SK-N-SH (cell line): ENCODE results near the gene LRRC59. TPM values are rescaled to one million over a fixed set of nuclear protein-coding genes. Genes with fewer than 3 reads are reported as not detected.

Experiments used
- CTCF ChIA-PET: fragments of 300-600, 350-600 bp; formaldehyde crosslinking; extraction: SDS; loops from one replicate; lab custom pipeline; 2021; lab: Yijun Ruan, JAX
- POLR2A ChIA-PET: fragments of 350-600 bp; sonication (Branson Sonifier 250); formaldehyde crosslinking; extraction: SDS; loops from one replicate; lab custom pipeline; 2020; ENCODE audit warnings: antibody characterized with exemption, inconsistent platforms; lab: Yijun Ruan, JAX
- DNase-seq: peaks from one replicate; pipeline ENCODE4 v3.0.0; 2012
- H2AFZ ChIP-seq: fragments of 200-600 bp; sonication (generic); 2 replicates; pipeline ENCODE4 v1.8.1; 2016; ENCODE audit warnings: antibody characterized with exemption, mild to moderate bottlenecking, low read depth
- H3F3A ChIP-seq: fragments of 200-600 bp; sonication (generic); replicated peaks from 2 replicates; pipeline ENCODE3; 2016; ENCODE audit warnings: antibody characterized with exemption, mild to moderate bottlenecking; ENCODE audit not compliant: insufficient read depth
- H3K27ac ChIP-seq, 2 experiments: fragments of 200-500 bp in 1 of 2; fragments of 200-600 bp in 1 of 2; sonication (Bioruptor generic) in 1 of 2; sonication (generic), shearing (Covaris generic) in 1 of 2; 2 replicates each; pipeline versions ENCODE4 v1.5.1 to v1.6.1; 2014 to 2016; ENCODE audit warnings: low read depth in 2 of 2, inconsistent platforms in 1 of 2, low read length in 1 of 2, mild to moderate bottlenecking in 1 of 2, mixed read lengths in 1 of 2
- H3K27me3 ChIP-seq: fragments of 200-600 bp; sonication (generic), shearing (Covaris generic); 2 replicates; pipeline ENCODE4 v1.6.1; 2016; ENCODE audit warnings: mixed run types; ENCODE audit not compliant: insufficient read depth
- H3K36me3 ChIP-seq, 2 experiments: fragments of 200-500 bp in 1 of 2; fragments of 200-600 bp in 1 of 2; sonication (Bioruptor generic) in 1 of 2; sonication (generic) in 1 of 2; replicated peaks in 1 of 2; 2 replicates each; pipeline versions ENCODE3 to v1.5.1; 2014 to 2016; ENCODE audit warnings: low read length in 1 of 2, mild to moderate bottlenecking in 1 of 2; ENCODE audit not compliant: insufficient read depth in 2 of 2, control insufficient read depth in 1 of 2
- H3K4me1 ChIP-seq, 2 experiments: fragments of 200-500 bp in 1 of 2; fragments of 200-600 bp in 1 of 2; sonication (Bioruptor generic) in 1 of 2; sonication (generic), shearing (Covaris generic) in 1 of 2; 2 replicates each; pipeline versions ENCODE4 v1.5.1 to v1.6.1; 2014 to 2016; ENCODE audit warnings: low read depth in 1 of 2, low read length in 1 of 2, mixed run types in 1 of 2; ENCODE audit not compliant: insufficient read depth in 2 of 2, control insufficient read depth in 1 of 2
- H3K4me2 ChIP-seq: fragments of 200-600 bp; sonication (generic), shearing (Covaris generic); 2 replicates; pipeline ENCODE4 v1.6.1; 2017; ENCODE audit warnings: mixed run types
- H3K4me3 ChIP-seq, 2 experiments: fragments of 200-500 bp in 1 of 2; fragments of 200-600 bp in 1 of 2; sonication (Bioruptor generic) in 1 of 2; sonication (generic), shearing (Covaris generic) in 1 of 2; 2 replicates each; pipeline versions ENCODE4 v1.5.1 to v1.8.1; 2014 to 2016; ENCODE audit warnings: low read depth in 2 of 2, inconsistent platforms in 1 of 2, low read length in 1 of 2, mild to moderate bottlenecking in 1 of 2, mixed read lengths in 1 of 2, moderate library complexity in 1 of 2
- H3K79me2 ChIP-seq: fragments of 200-600 bp; sonication (generic); 2 replicates; pipeline ENCODE4 v1.8.1; 2017; ENCODE audit warnings: mild to moderate bottlenecking; ENCODE audit not compliant: insufficient read depth
- H3K9ac ChIP-seq: fragments of 200-600 bp; sonication (generic); 2 replicates; pipeline ENCODE4 v1.6.1; 2017; ENCODE audit warnings: mixed run types
- H3K9me2 ChIP-seq: fragments of 200-600 bp; sonication (generic); 2 replicates; pipeline ENCODE4 v1.6.1; 2017; ENCODE audit warnings: mixed run types
- H3K9me3 ChIP-seq: fragments of 200-600 bp; sonication (generic); 2 replicates; pipeline ENCODE4 v1.6.1; 2017; ENCODE audit warnings: mixed run types, mild to moderate bottlenecking, moderate library complexity
- H4K20me1 ChIP-seq: fragments of 200-600 bp; sonication (generic); 2 replicates; pipeline ENCODE4 v1.6.1; 2017; ENCODE audit warnings: mild to moderate bottlenecking, mixed run types; ENCODE audit not compliant: insufficient read depth
- CHD2 ChIP-seq: fragments of 150-350 bp; IDR thresholded peaks from 2 replicates; pipeline ENCODE4 v1.6.1; 2018; ENCODE audit warnings: low read length; ENCODE audit not compliant: partially characterized antibody
- ELF1 ChIP-seq: IDR thresholded peaks from 2 replicates; pipeline ENCODE4 v1.4.0; 2012
- EZH2phosphoT487 ChIP-seq: fragments of 200-600 bp; sonication (generic); IDR thresholded peaks from 2 replicates; pipeline ENCODE4 v1.6.1; 2017; ENCODE audit warnings: low read depth, mixed run types, mild to moderate bottlenecking, antibody characterized with exemption, moderate library complexity, borderline replicate concordance
- FOXJ3 ChIP-seq: sonication (generic); formaldehyde crosslinking; IDR thresholded peaks from 2 replicates; pipeline ENCODE4 v1.5.1; 2020; ENCODE audit warnings: mild to moderate bottlenecking, missing genetic modification reagents
- IRF3 ChIP-seq: fragments of 150-350 bp; IDR thresholded peaks from 2 replicates; pipeline ENCODE4 v1.6.1; 2016; ENCODE audit warnings: mild to moderate bottlenecking, low read depth, low read length
- JUND ChIP-seq: IDR thresholded peaks from 2 replicates; pipeline ENCODE4 v1.4.0; 2012
- MAX ChIP-seq: IDR thresholded peaks from 2 replicates; pipeline ENCODE4 v1.4.0; 2012; ENCODE audit warnings: low read depth
- MXI1 ChIP-seq: IDR thresholded peaks from 2 replicates; pipeline ENCODE4 v1.6.1; 2012; ENCODE audit warnings: mild to moderate bottlenecking, low read depth, low read length, improper control_type of control experiment
- NRF1 ChIP-seq: IDR thresholded peaks from 2 replicates; pipeline ENCODE4 v1.6.1; 2012; ENCODE audit warnings: low read depth, mild to moderate bottlenecking, low read length
- PBX3 ChIP-seq: IDR thresholded peaks from 2 replicates; pipeline ENCODE4; 2012
- POLR2AphosphoS5 ChIP-seq: IDR thresholded peaks from 2 replicates; pipeline ENCODE4 v1.6.1; 2012; ENCODE audit warnings: low read depth, low read length
- RAD21 ChIP-seq: IDR thresholded peaks from 2 replicates; pipeline ENCODE4 v1.6.1; 2012; ENCODE audit warnings: mild to moderate bottlenecking, low read length
- RCOR1 ChIP-seq: fragments of 150-350 bp; IDR thresholded peaks from 2 replicates; pipeline ENCODE4 v1.6.1; 2017; ENCODE audit warnings: antibody characterized with exemption, low read length
- SMC3 ChIP-seq: IDR thresholded peaks from 2 replicates; pipeline ENCODE4 v1.6.1; 2012; ENCODE audit warnings: low read depth, low read length, improper control_type of control experiment
- TCF12 ChIP-seq: IDR thresholded peaks from 2 replicates; pipeline ENCODE4 v1.4.0; 2012
- TEAD4 ChIP-seq: IDR thresholded peaks from 2 replicates; pipeline ENCODE4 v1.4.0; 2012; ENCODE audit warnings: mild to moderate bottlenecking, borderline replicate concordance; ENCODE audit not compliant: insufficient read depth
- USF1 ChIP-seq: IDR thresholded peaks from 2 replicates; pipeline ENCODE4 v1.4.0; 2012; ENCODE audit warnings: low read depth, borderline replicate concordance
- USF2 ChIP-seq: fragments of 150-350 bp; IDR thresholded peaks from 2 replicates; pipeline ENCODE4 v1.6.1; 2017; ENCODE audit warnings: antibody characterized with exemption, low read length, low read depth, borderline replicate concordance
- YY1 ChIP-seq: IDR thresholded peaks from 2 replicates; pipeline ENCODE4 v1.4.0; 2012; ENCODE audit warnings: low read depth, mild to moderate bottlenecking
- ZBTB33 ChIP-seq: IDR thresholded peaks from 2 replicates; pipeline ENCODE4 v1.4.0; 2012; ENCODE audit warnings: low read depth, borderline replicate concordance
- WGBS: methylation state at CpG from one replicate; pipeline ENCODE4 v1.1.6; 2017; ENCODE audit warnings: low lambda C conversion rate; 5-methylcytosine and 5-hydroxymethylcytosine counted together
- polyA plus RNA-seq, 3 experiments: library from polyadenylated mRNA; depleted of rRNA; stranded (reverse); fragments of >200 nt; gene quantifications; 2 replicates each; pipeline ENCODE4 v1.2.3, GENCODE V29; 2012

The LRRC59 gene
- polyA plus RNA-seq, 1 of the 3 experiments (the other 2 are of a cell fraction) = 137 TPM

GRCh38 chr17:50388728-50389127, 8.6 kb downstream of the LRRC59 start:
- Histone ChIP-seq H3K79me2 (peaks cover 49% of the 10 kb centered on the region), H3K36me3 (peaks cover 90 to 97% of the 10 kb centered on the region in 2 experiments), H3K9me3 (no peaks in the 10 kb centered on the region), H3K27me3 (no peaks in the 10 kb centered on the region), H3K4me2 (no peak overlapping the region), H3K4me1 (no peaks in the 10 kb centered on the region), H3K4me3 (no peak overlapping the region), H2AFZ (no peak overlapping the region), H3K27ac (no peak overlapping the region), H3K9me2 (no peaks in the 10 kb centered on the region), H3K9ac (no peak overlapping the region), H4K20me1 (peaks cover 36% of the 10 kb centered on the region), H3F3A (peaks cover 22% of the 10 kb centered on the region)
- 97% methylated on average over 3 of the region's 3 CpGs for WGBS
- TF ChIP-seq CHD2 (no peak), RAD21 (no peak), RCOR1 (no peak), MAX (no peak), TEAD4 (no peak), ZBTB33 (no peak), YY1 (no peak), EZH2phosphoT487 (no peak), TCF12 (no peak), PBX3 (no peak), ELF1 (no peak), NRF1 (no peak), FOXJ3 (no peak), MXI1 (no peak)
- ChIA-PET POLR2A (interaction anchor here (0.7 to 2.0 kb wide), 2 partner anchors 9 kb away, joined by 3 to 7 read pairs; partner anchors contain the start of gene LRRC59), CTCF (interaction anchor here (2.6 to 4.9 kb wide), 2 partner anchors 8 to 26 kb away, joined by 20 to 21 read pairs; partner anchors contain the start of gene LRRC59)
- DNase-seq = no peak

GRCh38 chr17:50386510-50386909, 10.8 kb downstream of the LRRC59 start:
- Histone ChIP-seq H3K9me2 (no peaks in the 10 kb centered on the region), H3K36me3 (peaks cover 90 to 97% of the 10 kb centered on the region in 2 experiments), H3K79me2 (peaks cover 27% of the 10 kb centered on the region), H3K9me3 (no peaks in the 10 kb centered on the region), H3K4me1 (no peaks in the 10 kb centered on the region), H2AFZ (no peak overlapping the region), H4K20me1 (peaks cover 19% of the 10 kb centered on the region; the same call in 1 of the 2 replicates), H3K4me2 (no peak overlapping the region), H3K9ac (no peak overlapping the region), H3K27ac (no peak overlapping the region), H3K27me3 (no peaks in the 10 kb centered on the region), H3F3A (peaks cover 35% of the 10 kb centered on the region), H3K4me3 (no peak overlapping the region)
- no peak for DNase-seq
- CTCF ChIA-PET = interaction anchor here (1.3 to 2.9 kb wide), 2 partner anchors 11 to 21 kb away, joined by 3 to 23 read pairs; partner anchors contain the start of gene LRRC59
- POLR2A ChIA-PET = interaction anchor here (1.5 kb wide), 1 partner anchor 11 kb away, joined by 4 read pairs; the partner anchor contains the start of gene LRRC59
- 87% methylated on average over 3 of the region's 3 CpGs for WGBS
- TF ChIP-seq RCOR1 (no peak), POLR2AphosphoS5 (no peak), SMC3 (no peak), JUND (no peak), IRF3 (no peak), USF1 (no peak), USF2 (no peak), ZBTB33 (no peak), NRF1 (no peak), CHD2 (no peak)
